Breast epithelium (tissue), 3 donors: ENCODE results near the gene SPACA9.

Experiments
- POLR2A ChIP-seq: fragments of 450-650 bp; IDR thresholded peaks from one replicate; pipeline ENCODE4 v1.6.1; 2016; ENCODE audit warnings: antibody characterized with exemption, mild to moderate bottlenecking, moderate library complexity
- POLR2AphosphoS5 ChIP-seq, 3 donors: sonication (generic); formaldehyde crosslinking; IDR thresholded peaks; one replicate each; pipeline ENCODE4 v1.6.1; 2017; ENCODE audit warnings: antibody characterized with exemption in 3 of 3

GRCh38 chr9:132898051-132898450, 19.4 kb downstream of the SPACA9 start:
- TF ChIP-seq POLR2A (no peak), POLR2AphosphoS5 (IDR thresholded peaks at IDR 0.05) (no peak)
